ENCODE measurements around the gene GRIK4.

GRIK4 gene

GRCh38 chr11:120789391-120789790, 277.8 kb downstream of the GRIK4 start:
- no peak for DNase-seq

DNA sequence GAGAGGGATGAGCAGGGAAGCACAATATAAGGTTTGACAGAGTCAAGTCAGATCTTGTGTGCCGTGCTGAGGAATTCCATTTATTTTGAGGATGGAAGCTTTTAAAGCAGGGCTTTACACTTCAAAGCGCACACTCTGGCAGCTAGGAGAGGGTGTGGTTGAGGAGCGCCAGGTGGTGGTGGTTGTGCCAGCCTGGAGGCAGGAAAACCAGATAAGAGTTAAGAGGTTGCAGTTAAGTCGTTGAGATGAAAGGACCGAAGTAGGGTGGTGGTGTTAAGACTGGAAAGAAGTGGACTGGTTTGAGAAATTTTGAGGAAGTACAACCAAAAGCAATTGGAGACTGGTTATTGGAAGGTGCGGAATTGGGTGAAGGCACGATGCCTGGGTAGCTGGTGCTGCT, 280.8 kb downstream of the GRIK4 start:
- DNase-seq = no peak

GRCh38 chr11:120793150-120793549, 281.6 kb downstream of the GRIK4 start:
- no peak for DNase-seq

- DNase-seq = no peak
Measured at GRCh38 chr11:120793806-120794479, 282.4 kb downstream of the GRIK4 start.

GRCh38 chr11:120794748-120795147, 283.2 kb downstream of the GRIK4 start:
- no peak for DNase-seq

- no peak for DNase-seq
Measured at GRCh38 chr11:120795185-120795584, 283.6 kb downstream of the GRIK4 start.

- no peak for DNase-seq
Measured at GRCh38 chr11:120797143-120797542, 285.6 kb downstream of the GRIK4 start.

- no peak for DNase-seq
Measured at GRCh38 chr11:120798854-120799253, 287.3 kb downstream of the GRIK4 start.

GRCh38 chr11:120800206-120800605, 288.7 kb downstream of the GRIK4 start:
- no peak for DNase-seq

DNA sequence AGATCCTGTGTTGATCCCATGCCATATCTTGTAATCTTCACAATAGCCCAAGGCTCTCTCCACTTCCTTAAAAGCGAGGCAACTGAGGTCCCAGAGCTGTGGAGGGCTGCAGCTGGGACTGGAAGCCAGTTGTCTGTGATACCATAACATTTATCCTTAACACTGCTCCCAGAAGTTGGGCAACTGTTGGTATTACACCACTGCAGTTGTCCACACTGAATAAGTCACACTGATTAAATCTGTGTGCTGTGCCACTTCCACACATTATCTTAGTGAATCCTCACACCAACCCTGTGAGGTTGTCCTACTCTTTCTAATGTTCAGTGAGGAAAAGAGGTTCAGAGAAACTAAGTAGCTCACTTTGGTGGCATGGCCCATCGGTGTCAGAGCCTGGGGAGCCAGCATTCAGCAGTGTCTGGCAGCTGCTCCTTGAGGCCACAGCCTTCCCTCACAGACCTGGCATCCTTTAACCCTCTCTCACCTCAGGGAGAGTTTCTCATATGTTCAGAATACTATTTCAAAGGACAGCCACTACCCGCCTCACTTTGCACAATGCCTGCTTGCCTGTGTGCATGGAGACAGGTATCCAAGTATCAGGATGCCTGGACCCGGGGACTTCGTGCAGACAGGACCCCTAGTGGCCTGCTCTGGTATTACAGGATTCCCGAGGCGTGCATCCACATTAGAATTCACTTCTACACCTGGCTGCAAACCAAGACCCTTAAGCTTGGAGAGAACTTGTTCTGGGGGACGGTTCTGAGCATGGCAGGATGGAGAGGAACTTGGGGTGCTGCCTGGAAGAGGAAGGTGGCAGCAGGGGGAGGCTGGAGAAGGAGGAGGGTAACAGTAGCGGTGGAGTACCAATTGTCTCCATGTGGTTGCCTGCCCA, 290.5 kb downstream of the GRIK4 start:
- peak; percentile 49 for DNase-seq

DNA sequence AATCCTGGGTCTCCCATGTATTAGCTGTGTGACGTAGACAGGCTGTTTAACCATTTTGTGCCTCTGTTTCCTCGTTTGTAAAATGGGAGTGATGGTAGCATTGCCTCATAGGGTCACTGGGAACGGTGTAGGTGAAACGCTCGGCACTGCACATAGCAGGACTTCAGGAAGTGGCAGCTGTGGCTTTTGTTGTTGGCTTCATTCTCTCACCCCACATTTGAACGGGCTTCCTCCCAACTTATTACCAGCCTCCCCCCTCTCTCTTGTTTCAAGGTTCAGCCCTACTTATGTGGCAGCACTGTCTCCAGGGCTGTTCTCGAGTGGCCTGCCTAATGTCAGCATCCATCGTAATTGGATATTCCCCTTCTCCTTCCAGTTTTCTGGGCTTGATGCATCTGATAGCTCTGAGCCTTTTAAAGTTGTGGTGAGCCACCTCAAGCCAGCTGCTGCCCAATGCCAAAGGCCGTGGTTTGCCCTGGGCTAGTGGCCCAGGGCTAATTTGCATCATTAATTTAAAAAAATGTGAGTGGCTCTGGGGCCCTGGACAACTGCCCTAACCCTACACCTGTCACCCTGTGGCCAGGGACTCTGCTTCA, 294.5 kb downstream of the GRIK4 start:
- DNase-seq = no peak

GRCh38 chr11:120807414-120808150, 296.0 kb downstream of the GRIK4 start:
- DNase-seq = peak; percentile 88

- DNase-seq = no peak
Measured at GRCh38 chr11:120808616-120809050, 297.1 kb downstream of the GRIK4 start.

DNA sequence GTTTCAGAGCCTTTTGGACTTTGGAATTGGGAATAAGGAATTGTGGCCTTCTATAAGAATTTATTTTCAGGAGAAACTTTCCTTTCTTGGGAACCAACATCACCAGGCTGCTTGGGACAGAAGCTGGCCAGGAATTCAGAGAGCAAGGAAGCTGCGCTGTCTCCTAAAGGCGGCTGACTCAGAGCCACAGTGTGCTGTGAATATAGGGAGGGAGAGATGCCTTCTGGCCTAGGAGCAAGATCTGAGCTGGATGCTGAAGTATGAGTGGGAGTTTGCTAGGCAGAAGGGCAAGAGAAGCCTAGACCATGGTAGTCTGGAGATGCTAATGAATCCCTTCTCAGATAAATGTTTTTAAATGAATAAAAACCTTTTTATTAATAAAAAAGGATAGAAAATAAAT, 298.7 kb downstream of the GRIK4 start:
- peak; percentile 17 for DNase-seq

- DNase-seq = no peak
Measured at GRCh38 chr11:120811199-120811598, 299.7 kb downstream of the GRIK4 start.

DNA sequence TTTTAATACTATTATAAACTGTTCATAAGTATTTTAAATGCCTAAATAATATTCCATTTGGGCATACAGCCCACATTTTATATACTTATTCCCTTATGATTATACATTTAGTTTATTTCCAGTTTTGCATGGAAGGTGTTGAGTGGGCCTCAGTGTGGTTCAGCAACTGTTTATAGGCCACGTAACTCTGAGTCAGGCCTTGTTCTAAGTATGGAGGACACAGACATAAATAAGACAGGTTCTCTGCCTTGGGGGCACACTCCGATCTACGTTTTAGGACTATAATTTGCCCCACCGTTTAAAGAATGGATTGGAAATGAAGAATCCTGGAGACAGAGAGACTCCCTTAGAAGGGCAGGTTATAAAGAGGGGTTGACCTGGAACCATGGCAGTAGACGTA, 300.2 kb downstream of the GRIK4 start:
- no peak for DNase-seq

- no peak for DNase-seq
Measured at GRCh38 chr11:120814531-120815318, 303.2 kb downstream of the GRIK4 start.

DNA sequence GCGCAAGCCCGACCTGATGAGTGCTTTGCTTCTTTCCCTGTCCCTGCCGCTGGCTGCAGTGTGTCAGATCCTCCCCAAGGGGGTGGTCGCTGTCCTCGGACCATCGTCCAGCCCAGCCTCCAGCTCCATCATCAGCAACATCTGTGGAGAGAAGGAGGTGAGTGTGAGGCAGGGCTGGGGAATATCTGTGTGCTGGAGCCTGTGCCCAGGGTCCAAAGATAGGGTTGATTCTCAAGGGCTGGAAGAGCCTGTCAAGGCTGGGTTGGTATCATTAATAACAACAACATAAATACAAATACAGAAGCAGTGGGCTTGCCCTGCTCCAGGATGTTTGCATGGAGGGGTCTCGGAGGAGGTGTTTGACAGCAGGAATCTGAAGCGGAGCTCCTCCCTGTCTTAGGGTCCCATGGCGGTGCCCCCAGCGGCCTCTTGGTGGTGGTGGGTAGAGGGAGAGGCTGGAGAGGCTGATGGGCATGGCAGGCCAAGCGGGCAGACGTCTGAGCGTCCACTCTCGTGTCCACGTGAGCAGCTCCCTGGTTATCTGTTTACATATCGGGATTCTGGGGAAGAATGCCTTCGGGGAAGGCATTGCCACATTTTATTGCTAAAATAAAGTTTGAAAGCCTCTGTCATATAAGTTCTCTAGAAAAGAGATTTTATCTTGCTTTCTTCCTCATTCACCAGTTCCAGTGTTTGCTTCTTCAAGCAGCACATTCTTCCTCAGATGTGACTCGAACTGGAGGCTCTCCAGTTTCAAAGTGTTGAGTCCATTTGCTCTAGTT, 304.0 kb downstream of the GRIK4 start:
- DNase-seq = no peak

GRCh38 chr11:120816176-120816575, 304.6 kb downstream of the GRIK4 start:
- no peak for DNase-seq

GRCh38 chr11:120816711-120817110, 305.2 kb downstream of the GRIK4 start:
- DNase-seq = no peak

DNA sequence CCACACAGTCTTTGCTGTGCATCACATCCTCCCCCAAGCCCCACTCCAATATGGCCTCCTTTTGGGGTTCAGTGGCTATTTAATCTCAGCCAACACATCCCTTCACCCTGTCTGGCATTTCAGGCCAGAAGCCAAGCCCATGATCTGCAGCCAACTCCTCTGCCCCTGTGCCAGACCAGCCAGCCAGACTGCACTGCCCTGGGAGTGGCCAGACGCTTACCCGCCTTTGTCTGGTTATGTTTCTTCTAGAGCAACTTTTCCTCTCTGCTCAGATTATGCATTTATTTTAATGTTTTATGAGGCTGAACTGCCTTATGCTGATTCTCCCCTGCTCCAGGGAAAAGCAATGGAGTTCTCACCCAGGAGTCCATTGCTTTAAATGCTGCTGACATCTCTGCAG, 305.6 kb downstream of the GRIK4 start:
- DNase-seq = no peak
